ENCODE data around the gene FEZF2.

FEZF2 gene

GRCh38 chr3:62372621-62373041 lies 719 bp downstream of the FEZF2 start:
- no peak for DNase-seq

GRCh38 chr3:62371720-62372591 lies 1.4 kb downstream of the FEZF2 start:
- DNase-seq, result no peak

- no peak for DNase-seq
Observed at GRCh38 chr3:62370858-62371719, 2.3 kb downstream of the FEZF2 start.

DNA sequence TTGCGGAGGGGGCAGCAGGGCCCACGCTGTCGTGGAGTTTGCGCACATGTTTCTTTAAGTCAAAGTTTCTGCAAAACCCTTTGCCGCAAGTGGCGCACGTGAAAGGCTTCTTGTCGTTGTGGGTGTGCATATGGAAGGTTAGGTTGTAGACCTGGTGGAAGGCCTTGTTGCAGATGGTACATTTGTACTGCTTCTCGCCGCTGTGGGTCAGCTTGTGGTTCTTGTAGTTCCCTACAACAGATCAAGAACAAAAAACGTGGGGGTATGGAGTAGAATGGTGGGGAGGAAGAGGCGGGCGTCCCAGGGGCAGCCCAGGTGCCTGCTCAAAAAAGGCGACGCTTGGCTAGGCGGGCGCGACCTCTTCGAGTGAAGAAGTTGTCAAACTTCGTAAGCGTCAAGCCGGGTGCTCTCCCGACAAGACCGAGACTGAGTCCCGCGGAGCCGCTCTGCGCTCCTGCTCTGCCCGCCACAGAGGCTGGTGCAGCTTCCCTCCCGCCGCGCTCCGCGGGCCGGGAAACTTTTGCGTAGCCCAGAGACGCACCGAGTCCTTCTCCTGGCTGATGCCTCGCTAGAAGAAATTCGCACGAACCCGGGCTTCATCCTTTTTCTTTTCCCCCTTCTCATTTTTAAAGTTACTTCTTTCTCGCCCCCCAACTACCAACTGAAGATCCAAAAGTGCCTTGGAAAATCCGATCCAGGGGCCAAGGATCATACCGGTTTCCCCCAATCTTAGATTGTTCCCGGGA lies 3.1 kb downstream of the FEZF2 start:
- no peak for DNase-seq

- no peak for DNase-seq
Observed at GRCh38 chr3:62369476-62369743, 3.9 kb downstream of the FEZF2 start.

- no peak for DNase-seq
Observed at GRCh38 chr3:62368705-62369475, 4.5 kb downstream of the FEZF2 start.

DNA sequence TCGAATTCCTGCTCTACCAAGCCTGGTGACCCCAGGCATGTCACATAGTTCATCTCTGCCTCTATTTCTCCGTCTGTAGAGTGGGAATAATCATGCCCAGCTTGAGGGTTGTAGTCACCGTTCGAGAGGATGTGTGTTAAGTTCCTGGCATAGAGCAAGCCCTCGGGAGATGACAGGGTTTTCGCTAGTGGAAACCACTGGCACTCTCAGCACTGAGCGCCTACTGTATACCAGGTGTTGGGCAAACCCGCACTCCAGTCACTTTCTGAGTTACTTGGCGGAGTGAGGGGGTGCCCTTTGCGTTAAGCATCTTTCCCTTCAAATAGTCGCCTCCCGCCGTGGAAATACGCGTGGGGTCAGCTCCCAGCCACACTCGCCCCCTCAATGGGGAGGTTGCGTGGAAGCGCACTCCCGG lies 5.1 kb downstream of the FEZF2 start:
- DNase-seq, result no peak

DNA sequence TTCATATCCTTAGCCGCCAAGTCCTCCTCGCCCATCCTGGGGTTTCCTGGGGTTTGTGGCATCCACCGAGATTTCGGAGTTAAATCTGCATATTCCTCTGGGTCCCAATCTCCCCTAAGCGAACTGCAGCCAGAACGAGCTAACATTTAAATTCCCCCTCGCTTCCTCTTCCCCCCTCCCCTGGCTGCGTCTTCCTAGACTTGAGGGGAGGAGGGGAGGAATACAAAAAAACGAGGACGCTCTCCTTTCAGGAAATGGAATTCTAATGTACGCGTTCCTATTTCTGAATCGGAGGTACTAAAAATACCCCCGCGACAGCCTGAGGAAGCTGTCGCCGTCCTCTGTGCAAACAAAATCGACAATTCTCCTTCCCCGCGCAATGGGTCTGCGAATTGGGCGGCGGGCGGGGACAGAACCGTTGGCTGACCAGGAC lies 5.6 kb downstream of the FEZF2 start:
- no peak for DNase-seq

GRCh38 chr3:62366126-62366484 lies 7.2 kb downstream of the FEZF2 start:
- no peak for DNase-seq

DNA sequence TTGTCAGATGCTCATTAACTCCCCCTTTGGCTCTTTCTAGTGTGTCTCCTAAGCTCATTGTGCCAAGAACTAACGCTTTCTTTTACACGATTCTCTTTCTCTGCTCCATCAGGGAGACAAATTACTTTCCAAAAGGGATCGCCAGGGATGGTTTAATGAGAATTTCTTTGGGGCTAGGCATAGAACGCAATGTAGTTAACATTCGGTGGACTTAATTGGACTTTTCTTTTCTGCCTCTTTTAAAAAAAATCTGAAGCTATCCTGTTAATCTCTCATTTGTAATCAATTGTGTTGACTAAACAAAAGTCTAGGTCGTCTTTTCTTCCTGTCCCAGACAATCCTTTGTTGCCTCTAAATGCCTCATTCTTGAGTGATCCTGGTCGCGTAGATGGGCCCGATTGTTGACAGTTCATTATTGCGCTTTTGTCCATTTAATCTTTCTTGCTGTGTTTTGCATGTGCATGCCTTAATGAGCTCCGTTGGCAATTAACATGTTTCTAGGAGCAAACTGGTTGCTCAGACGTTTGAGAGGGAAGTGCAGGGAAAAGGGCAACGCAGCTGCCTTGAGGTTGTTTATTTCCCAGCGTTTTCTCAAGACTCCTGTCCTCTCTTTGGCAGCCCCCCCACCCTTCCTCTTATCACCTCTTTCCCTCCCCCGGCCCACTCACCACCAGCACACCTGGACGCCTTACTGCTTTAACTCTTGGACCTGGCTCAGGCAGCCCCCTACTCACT lies 7.8 kb downstream of the FEZF2 start:
- no peak for DNase-seq

GRCh38 chr3:62364191-62364590 lies 9.2 kb downstream of the FEZF2 start:
- no peak for DNase-seq

GRCh38 chr3:62363275-62363674 lies 10.1 kb downstream of the FEZF2 start:
- no peak for DNase-seq

DNA sequence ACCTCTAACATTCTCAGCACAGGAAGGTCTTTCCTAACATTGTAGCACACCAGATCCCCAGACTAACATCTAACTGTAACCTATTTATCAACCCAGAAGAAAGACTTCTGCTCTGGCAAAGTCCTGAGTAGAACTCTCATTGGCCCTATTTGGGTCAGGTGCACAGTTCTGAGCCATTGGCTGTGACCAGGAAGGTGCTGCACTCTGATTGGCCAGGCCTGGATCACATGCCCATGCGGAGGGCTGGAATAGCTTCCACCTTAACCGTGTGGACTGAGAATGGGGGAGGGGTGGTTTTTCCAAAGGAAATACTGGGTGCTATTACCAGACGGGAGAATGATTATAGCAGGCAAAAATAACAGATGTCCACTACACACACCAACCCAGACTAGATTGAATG lies 11.5 kb downstream of the FEZF2 start:
- DNase-seq, result no peak

- DNase-seq, result no peak
Observed at GRCh38 chr3:62361261-62361660, 12.1 kb downstream of the FEZF2 start.

DNA sequence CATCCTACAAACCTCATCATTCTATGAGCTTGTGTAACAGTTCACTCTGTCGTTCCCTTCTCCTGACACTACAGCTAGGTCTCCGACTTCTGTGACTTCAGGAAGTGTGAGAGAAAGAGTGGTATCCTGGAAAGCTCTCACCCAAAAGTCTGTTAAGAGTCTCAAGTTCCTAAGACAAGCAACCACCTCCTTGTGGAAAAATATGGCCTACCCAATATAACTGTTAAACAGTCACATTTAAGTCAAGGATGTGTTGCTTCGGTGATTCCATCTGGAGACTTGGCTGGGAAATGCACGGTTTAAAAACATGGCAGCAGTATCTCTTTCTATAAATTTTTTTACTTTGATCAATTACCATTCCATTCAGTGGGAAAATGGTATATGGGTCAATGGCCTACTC lies 13.8 kb downstream of the FEZF2 start:
- no peak for DNase-seq

GRCh38 chr3:62356356-62356755 lies 17.0 kb downstream of the FEZF2 start:
- DNase-seq, result no peak

GRCh38 chr3:62355703-62356102 lies 17.6 kb downstream of the FEZF2 start:
- DNase-seq, result no peak

DNA sequence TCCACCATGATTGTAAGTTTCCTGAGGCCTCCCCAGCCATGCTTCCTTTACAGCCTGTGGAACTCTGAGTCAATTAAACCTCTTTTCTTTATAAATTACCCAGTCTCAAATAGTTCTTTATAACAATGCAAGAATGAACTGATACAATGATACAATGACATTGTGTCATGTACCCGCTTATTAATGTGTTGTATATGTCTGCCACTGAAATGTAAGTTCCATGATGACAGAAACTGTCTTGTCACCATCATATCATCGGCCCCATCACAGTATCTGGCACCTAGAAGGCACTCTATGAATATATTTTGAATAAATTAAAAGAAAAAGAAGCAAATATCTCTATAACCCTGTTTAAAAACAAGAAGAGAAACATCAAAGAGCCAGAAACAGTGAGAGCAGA lies 29.6 kb downstream of the FEZF2 start:
- no peak for DNase-seq

GRCh38 chr3:62335196-62335595 lies 38.2 kb downstream of the FEZF2 start:
- no peak for DNase-seq

- no peak for DNase-seq
Observed at GRCh38 chr3:62332835-62333244, 40.5 kb downstream of the FEZF2 start.

- DNase-seq, result no peak
Observed at GRCh38 chr3:62332017-62332416, 41.3 kb downstream of the FEZF2 start.

DNA sequence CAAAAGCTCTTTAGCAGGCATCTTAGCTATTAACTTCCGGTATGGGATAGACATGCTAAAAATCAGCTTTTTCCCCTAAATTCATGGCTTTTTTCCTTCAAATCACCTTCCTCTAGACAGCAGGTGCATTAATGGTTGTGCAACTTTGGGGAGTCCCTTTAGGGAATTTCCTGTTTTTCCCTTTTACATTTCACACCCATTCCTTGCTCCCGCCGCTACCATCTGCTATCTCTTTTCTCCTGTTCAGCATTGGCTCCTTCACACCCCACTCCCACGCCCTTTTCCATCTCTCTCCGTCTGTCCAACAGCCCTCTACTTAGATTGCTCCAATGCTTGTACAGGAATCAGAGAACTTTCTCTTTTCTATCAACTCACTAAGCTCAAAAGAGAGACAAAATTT lies 43.4 kb downstream of the FEZF2 start:
- no peak for DNase-seq

Data from effector CD4-positive, alpha-beta T cell (primary cell).